Measurements from ENCODE around the gene IGF1R. TPM values are rescaled to one million over a fixed set of nuclear protein-coding genes. Genes with fewer than 3 reads are reported as not detected.

Gene IGF1R
- total RNA-seq, 2 donors from 2014 or later: 35.0 to 37.0 TPM

DNA sequence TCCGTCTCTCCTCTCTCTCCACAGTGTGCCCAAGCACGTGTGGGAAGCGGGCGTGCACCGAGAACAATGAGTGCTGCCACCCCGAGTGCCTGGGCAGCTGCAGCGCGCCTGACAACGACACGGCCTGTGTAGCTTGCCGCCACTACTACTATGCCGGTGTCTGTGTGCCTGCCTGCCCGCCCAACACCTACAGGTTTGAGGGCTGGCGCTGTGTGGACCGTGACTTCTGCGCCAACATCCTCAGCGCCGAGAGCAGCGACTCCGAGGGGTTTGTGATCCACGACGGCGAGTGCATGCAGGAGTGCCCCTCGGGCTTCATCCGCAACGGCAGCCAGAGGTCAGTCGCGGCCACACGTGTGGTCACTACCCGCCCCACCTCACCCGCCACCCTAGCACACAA is 243.0 kb downstream of the IGF1R start:
- no peak for DNase-seq
- Histone ChIP-seq H3K4me1 (no peaks in the 10 kb centered on the region), H3K27me3 (no peaks in the 10 kb centered on the region), H3K4me3 (no peak overlapping the region), H3K27ac (no peak overlapping the region), H3K9me3 (no peaks in the 10 kb centered on the region), H3K9ac (ENCODE audit: low read depth in 2 of 2, low read length in 2 of 2) (no peak overlapping the region), H3K36me3 (no peaks in the 10 kb centered on the region)
- TF ChIP-seq, protein P1, sequence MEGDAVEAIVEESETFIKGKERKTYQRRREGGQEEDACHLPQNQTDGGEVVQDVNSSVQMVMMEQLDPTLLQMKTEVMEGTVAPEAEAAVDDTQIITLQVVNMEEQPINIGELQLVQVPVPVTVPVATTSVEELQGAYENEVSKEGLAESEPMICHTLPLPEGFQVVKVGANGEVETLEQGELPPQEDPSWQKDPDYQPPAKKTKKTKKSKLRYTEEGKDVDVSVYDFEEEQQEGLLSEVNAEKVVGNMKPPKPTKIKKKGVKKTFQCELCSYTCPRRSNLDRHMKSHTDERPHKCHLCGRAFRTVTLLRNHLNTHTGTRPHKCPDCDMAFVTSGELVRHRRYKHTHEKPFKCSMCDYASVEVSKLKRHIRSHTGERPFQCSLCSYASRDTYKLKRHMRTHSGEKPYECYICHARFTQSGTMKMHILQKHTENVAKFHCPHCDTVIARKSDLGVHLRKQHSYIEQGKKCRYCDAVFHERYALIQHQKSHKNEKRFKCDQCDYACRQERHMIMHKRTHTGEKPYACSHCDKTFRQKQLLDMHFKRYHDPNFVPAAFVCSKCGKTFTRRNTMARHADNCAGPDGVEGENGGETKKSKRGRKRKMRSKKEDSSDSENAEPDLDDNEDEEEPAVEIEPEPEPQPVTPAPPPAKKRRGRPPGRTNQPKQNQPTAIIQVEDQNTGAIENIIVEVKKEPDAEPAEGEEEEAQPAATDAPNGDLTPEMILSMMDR (IDR thresholded peaks at IDR 0.05): no peak
- intact Hi-C loops (cut with DNase I): no loop called here

DNA sequence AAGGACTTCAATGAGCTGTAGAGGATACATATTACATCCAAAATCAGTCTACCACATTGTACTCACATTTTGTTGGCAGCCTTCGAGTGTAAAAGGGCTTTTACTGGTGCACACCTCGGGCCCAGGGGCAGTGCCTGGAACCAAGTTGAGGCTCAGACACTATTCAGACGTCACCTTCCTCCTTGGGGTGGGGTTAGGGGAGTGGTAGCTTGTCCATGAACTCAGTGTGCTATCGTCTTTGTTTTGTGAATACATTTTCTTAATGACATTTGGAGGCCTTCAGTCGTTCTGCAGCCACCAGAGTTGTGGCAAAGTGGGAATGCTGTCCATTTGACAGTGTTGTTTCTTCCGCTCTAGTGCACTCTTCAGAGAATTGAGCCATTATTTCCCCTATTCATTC is 245.1 kb downstream of the IGF1R start:
- H3K4me1 ChIP-seq: no peaks in the 10 kb centered on the region
- H3K9me3 ChIP-seq: no peaks in the 10 kb centered on the region
- intact Hi-C loops (cut with DNase I): no loop called here
- no peaks in the 10 kb centered on the region for H3K36me3 ChIP-seq
- no peak for DNase-seq
- TF ChIP-seq, protein P1 (IDR thresholded peaks at IDR 0.05): no peak
- no peaks in the 10 kb centered on the region for H3K27me3 ChIP-seq
- H3K4me3 ChIP-seq: no peak overlapping the region
- no peak overlapping the region for H3K9ac ChIP-seq (ENCODE audit: low read depth in 2 of 2, low read length in 2 of 2)
- H3K27ac ChIP-seq: no peak overlapping the region

DNA sequence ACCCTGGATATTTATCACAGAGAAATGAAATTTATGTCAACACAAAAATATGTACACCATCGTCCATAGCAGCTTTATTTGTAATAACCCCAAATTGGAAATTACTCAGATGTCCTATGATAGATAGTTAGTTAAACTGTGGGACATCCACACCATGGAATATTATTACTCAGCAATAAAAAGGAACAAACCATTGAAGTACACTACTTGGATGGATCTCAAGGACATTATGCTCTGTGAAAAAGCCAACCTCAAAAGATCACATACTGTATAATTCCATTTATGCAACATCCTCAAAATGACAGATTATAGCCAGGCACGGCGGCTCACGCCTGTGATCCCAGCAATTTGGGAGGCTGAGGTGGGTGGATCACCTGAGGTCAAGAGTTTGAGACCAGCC is 246.0 kb downstream of the IGF1R start:
- TF ChIP-seq, protein P1 (IDR thresholded peaks at IDR 0.05): no peak
- no peaks in the 10 kb centered on the region for H3K27me3 ChIP-seq
- H3K9me3 ChIP-seq: no peaks in the 10 kb centered on the region
- intact Hi-C loops (cut with DNase I): no loop called here
- no peak overlapping the region for H3K27ac ChIP-seq
- no peaks in the 10 kb centered on the region for H3K36me3 ChIP-seq
- H3K9ac ChIP-seq (ENCODE audit: low read depth in 2 of 2, low read length in 2 of 2): no peak overlapping the region
- H3K4me3 ChIP-seq: no peak overlapping the region
- H3K4me1 ChIP-seq: no peaks in the 10 kb centered on the region
- no peak for DNase-seq

DNA sequence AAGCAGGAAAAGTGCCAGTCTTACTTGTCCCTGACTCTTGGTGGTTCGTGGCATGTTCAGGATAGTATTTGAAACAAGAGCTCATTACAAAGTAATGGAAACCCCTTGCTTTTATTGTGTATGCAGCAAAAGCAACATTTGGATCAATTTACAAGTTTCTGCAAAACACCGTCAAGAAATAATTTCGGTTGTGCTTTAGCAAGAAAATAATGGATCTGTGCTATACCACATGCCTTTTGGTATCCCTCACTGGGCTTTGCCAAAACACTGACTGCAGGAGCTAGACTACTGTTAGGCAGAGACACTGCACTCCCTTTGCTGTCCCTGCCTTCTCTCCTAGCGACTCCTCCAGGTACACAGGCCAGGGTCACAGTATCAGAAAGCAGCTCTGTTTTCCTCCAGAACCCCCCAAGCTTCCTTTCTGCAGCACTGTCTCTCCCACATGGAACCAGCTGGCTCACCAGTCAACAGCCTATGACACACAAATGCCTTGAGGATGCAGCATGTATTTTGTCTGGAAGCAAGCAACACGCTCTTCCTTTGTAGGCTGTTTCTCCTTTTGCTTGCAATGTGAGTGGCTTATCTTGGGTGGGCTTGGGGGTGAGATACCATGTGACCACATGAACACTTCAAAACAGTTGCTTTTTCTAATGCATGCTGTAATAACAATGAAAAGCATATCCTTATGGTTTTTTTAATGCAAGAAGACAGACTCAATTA is 247.8 kb downstream of the IGF1R start:
- peak overlapping the region; percentile 47 for H3K27ac ChIP-seq
- TF ChIP-seq, protein P1 (IDR thresholded peaks at IDR 0.05): no peak

DNA sequence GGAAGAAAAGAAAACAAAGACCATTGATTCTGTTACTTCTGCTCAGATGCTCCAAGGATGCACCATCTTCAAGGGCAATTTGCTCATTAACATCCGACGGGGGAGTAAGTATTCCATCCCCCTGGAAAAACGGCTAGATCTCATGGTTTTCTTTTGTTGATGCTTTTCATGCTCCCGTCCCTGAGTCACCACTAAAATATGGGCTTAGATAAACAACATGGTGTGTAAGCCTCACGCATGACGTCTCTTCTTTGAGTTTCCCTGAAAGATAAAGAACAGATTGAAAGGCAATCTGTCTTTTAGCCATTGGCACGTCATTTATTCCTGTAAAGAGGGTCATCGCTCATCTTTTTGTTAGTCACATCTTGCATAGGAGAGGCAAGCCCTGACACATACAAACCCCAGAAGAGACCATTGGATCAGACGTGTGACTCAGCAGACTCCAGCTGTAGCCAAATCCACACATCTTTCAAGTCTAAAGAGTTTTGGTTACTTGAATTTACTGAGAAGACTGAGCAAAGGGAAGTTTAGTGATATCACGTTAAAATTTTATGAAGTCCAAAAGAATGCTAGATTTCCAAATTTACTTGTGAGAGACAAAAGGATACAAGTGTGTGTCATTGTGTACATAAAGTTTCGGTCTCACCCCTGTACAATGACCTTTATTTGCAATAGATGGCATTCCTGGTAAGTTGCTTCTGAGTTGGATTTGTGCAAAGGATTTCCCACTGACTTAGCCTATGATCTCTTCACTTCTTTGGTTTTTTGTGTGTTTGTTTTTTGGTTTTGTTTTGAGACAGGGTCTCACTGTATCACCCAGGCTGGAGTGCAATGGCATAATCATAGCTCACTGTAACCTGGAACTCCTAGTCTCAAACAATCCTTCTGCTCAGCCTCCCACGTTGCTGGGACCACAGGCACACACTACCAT is 248.7 kb downstream of the IGF1R start:
- H3K27ac ChIP-seq: peak overlapping the region; percentile 47
- no peaks in the 10 kb centered on the region for H3K4me1 ChIP-seq
- no peaks in the 10 kb centered on the region for H3K27me3 ChIP-seq
- no peak overlapping the region for H3K9ac ChIP-seq (ENCODE audit: low read depth in 2 of 2, low read length in 2 of 2)
- DNase-seq: no peak
- intact Hi-C loops (cut with DNase I): no loop called here
- no peak overlapping the region for H3K4me3 ChIP-seq
- TF ChIP-seq, protein P1 (IDR thresholded peaks at IDR 0.05): no peak
- no peaks in the 10 kb centered on the region for H3K9me3 ChIP-seq
- no peaks in the 10 kb centered on the region for H3K36me3 ChIP-seq

More for the DNA sequence above, 247.8 kb downstream of the IGF1R start:
- no peak overlapping the region for H3K9ac ChIP-seq (ENCODE audit: low read depth in 2 of 2, low read length in 2 of 2)
- no peaks in the 10 kb centered on the region for H3K36me3 ChIP-seq
- H3K27me3 ChIP-seq: no peaks in the 10 kb centered on the region
- no peak overlapping the region for H3K4me3 ChIP-seq
- no peak for DNase-seq
- intact Hi-C loops (cut with DNase I): no loop called here
- no peaks in the 10 kb centered on the region for H3K9me3 ChIP-seq
- no peaks in the 10 kb centered on the region for H3K4me1 ChIP-seq

Measured in colonic mucosa (tissue), 4 donors.